CD4-positive, alpha-beta T cell treated with Interleukin-6 at 100 ng/mL for 8 hours (primary cell): Measurements from ENCODE around the gene DUSP16.
"Not testable (repeated sequence)": the region's sequence is repeated elsewhere in the genome, so short reads cannot be mapped to it uniquely, and the experiment has no call there.

Experiments used
- DNase-seq: peaks from one replicate; pipeline ENCODE4 v3.0.0-alpha.2; 2020; ENCODE audit warnings: mixed read lengths, low spot score

The DUSP16 gene

DNA sequence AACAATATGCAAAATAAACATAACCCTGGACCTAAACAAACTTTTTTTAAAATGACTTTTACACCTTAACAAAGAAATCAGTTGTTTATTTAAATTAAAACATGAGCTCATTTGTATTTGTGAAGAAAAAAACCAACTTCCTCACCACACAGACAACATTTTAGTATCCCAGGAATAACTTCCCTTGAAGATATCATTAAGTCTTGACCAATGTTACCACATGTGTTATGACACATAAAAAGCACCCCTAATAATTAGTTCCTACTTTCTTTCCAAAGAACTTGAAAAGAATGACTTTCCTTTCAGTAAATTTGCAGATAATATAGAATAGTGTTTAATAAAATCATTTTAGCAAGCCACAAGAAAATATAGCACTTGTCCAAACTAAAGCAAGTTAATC lies 42.4 kb downstream of the DUSP16 start:
- DNase-seq: no peak

DNA sequence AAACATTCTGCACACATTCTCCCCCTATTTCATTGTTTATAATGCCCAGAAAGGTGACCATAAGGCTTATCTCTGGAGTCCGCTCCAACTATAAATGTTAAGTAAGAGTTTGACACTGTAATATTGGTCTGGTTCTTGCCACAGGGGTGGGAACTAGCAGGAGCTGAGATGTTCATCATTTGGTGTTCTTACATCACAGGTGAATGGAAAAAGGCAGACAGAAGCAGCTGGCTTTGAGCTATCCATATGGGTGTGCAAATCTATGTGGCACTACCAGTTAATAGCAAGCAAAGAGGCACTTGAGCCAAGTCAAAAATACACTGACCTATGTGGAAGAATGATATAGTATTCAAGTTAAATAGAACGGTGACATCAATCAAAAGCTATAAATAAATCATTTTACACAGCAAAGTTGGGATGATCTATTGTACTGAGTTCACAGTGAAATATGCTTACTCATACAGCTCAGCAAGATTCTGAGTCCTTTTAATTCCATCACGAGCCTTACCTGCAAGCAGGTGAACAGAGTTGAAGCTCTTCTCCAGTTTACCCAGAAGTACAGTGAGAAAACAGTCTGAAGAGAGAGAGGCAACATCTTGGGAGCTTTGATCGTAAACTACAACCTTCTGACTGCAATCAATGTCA lies 43.2 kb downstream of the DUSP16 start:
- DNase-seq: no peak

DNA sequence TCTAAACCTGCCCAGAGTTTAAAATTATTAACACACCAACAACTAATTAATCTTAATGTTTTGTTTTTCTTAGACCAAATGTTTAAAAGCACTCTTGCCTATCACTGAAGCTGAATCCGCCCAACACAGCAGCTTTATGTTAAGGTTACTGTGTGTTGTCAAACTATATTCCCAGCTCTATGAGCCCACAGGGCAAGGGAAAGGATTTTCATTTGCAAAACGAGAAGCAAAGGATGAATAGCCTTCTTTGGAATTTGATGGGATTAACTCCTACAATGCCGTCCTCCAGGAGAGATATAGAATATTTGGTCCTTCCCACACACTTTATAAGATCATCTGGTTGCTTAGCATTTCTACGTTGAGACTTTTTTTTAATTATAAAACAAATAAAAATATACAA lies 43.7 kb downstream of the DUSP16 start:
- no peak for DNase-seq

DNA sequence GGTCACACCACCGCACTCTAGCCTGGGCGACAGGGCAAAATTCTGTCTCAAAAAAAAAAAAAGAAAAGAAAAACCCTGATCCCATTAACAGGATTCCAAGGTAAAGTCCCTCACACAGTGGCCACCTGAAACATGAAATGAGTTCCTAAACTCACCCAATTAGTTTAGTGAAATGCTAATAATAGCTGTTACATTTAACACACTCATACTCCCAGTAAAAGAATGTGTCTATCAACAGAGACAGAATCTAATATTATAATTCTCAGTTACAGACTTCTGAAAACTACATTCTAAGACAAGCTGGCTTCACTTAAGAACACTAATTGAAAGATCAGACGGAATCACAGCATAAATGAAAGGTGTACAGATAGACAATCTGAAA lies 44.2 kb downstream of the DUSP16 start:
- DNase-seq: no peak

DNA sequence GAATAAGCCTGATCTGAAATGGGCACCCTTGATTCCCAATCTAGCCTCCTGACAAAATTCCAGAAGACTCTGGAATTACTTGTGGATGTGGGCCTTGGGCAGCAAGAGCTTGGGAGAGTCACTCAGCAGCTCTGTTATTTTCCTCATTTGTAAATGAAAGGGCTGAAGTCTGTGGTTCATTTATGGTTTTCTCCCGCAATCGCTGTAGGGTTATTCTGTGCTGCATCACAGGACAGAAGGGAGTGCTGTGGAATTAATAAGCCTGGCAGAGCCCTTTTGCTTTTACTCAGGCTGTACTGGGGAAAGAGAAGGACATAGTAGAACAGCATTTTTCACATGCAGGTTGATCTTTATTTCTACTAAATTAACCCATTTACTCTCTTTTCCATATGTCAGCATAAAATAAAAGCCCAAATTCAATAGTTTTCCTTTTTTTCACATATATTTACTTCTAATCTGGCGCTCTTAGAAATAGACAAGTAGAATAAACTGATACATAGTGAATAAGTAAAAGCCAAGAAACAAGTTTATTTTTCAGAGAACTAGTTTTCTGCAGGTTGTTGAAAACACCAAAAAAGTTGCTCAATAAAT lies 49.2 kb downstream of the DUSP16 start:
- no peak for DNase-seq

DNA sequence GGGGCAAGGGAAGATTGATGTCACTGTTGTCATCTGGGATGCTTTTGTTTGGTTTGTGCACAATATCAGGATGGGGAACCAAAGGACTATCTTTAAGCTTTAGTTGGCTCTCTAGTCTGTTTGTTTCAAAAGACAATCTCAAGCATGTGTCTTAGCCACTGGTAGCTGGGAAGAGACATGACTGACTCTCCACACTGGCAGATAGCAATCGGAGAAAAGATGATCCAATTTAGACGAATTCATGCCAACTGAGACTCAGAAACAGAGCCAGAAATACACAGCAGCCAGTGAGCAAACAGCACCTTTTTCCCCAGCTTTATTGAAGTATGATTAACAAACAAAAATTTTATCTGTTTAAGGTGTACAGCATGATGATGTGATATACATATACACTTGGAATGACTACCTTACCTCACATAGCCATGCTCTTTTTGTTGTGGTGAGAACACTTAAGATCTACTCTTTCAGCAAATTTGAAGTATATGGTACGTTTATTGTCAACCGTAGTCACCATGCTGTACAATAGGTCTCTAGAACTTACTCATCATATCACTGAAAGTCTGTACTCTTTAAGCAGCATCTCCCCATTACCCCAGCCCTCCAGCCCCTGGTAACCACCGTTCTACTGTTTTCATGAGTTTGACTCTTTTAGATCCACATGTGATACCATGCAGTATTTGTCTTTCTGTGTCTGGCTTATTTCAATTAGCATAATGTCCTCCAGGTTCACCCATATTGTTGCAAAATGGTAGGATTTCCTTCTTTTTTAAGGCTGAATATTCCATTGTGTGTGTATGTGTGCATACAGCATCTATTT lies 50.6 kb downstream of the DUSP16 start:
- DNase-seq: no peak

DNA sequence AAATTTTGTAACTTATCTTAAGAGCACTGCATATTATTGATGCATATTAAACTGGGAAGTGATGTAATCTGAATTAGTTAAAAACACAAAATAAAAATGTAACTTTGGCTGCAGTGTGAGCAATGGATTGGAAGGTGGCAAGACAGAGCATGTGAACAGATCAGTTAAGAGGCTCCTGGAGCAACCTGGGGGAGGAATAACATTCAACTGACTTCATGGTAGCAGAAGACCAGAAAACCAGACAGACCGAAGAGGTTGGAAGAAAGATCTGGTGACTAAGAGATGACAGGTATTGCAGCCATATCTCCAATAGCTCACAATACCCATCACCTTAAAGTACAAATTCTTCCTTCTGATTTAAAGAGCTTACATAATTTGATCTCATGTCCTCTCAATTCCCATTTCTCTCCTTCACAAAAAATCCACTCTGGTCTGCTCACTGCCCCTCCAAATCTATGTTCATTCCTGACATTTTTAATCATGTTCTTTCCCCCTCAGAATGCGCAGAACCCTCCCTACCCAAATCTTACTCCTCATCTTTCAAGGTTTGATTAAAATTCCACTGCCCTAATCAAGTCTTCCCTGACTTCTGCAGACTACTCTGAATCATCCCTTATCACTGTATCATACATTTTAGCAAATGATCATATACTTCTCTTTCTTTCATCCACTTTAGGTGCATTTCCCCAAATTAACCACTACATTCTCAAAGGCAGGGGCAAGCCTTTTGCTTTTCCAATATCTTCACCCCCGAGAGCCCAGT lies 51.5 kb downstream of the DUSP16 start:
- DNase-seq: no peak

DNA sequence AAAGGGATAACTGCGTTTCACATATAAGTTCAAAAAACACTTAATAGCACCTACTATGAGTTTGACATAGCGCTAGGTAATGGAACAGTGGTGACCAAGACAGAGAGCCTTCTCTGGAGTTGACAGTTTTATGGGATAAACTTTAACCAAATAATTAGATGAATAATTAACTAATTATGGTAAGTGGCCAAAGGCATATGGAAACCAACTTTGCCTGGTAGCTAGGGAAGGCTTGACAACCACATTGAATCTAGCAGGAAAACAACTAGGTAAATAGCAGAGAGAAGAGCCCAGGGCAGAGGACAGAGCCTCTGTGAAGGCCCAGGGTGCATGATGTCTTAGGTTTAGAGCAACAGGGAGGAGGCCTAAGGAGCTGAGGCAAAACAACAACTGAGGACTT lies 52.1 kb downstream of the DUSP16 start:
- no peak for DNase-seq

DNA sequence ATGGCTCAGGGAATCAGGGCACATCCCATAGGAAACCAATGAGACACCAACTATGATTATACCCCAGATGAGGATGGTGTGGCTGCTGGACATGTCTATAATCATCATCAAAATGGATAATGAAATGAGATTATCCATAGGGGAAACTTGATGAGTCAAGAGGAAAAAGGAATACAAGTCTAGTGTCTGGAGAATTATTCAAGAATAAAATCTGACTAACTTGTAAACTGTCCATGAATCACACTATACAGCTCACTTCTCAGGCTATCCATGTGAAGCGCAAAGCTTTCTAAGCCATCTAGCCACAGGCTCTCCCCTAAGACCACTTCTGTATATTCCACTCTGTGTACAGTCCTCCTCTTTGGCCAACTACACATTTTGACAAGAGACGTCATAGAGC lies 52.5 kb downstream of the DUSP16 start:
- DNase-seq: no peak

DNA sequence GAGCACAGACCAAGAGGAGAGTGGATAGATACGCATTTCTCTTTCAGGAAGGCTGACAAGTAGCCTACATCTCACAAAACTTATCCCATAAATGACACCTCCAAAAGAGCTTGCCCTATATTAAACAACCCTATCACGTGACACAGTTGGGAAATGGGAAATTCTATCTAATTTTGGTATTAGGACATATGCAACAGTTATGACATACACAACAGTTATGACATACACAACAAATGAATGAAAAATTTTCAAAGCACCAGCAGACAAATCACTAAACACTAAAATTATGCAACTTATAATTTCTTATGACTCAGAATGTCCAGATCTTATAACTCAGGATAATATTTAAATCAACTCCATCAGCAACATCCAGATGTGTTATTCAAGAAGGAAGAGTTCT lies 54.1 kb downstream of the DUSP16 start:
- DNase-seq: no peak

DNA sequence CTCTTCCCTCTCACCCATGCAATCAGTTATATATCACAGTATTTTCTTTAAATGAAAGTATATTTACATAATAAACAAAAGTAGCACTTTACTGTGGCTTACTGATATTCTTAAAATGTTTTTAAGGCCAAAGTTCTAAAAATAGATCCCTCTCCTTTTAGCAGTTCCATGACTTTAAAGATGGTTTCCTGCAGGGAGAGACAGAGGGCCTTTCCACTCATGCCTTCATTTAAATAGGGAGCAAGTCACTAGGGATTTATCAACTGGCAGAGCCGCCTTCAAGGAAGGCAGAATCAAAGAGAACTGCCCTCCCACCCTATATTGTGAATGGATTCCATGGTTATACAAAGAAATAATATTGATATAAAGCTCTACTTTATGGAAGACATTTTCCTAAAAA lies 55.5 kb downstream of the DUSP16 start:
- DNase-seq: no peak

DNA sequence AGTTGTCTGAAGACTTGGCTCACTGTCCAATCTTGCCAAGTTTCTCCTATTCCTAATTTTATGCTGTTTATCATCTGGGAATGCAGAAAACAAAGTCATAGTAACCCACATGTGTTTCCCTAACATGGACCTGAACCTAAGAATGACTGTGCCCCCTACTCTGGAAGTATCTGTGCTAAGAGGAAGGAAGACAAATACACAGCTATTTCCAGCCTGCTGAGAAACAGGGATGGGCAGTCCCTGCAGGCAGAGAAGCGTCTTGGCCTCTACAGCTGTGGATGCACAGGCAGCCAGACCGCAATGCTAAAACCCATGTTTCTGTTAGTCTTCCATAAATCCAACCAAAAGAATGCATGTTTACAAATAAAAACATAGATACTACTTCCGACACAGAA lies 56.2 kb downstream of the DUSP16 start:
- no peak for DNase-seq

DNA sequence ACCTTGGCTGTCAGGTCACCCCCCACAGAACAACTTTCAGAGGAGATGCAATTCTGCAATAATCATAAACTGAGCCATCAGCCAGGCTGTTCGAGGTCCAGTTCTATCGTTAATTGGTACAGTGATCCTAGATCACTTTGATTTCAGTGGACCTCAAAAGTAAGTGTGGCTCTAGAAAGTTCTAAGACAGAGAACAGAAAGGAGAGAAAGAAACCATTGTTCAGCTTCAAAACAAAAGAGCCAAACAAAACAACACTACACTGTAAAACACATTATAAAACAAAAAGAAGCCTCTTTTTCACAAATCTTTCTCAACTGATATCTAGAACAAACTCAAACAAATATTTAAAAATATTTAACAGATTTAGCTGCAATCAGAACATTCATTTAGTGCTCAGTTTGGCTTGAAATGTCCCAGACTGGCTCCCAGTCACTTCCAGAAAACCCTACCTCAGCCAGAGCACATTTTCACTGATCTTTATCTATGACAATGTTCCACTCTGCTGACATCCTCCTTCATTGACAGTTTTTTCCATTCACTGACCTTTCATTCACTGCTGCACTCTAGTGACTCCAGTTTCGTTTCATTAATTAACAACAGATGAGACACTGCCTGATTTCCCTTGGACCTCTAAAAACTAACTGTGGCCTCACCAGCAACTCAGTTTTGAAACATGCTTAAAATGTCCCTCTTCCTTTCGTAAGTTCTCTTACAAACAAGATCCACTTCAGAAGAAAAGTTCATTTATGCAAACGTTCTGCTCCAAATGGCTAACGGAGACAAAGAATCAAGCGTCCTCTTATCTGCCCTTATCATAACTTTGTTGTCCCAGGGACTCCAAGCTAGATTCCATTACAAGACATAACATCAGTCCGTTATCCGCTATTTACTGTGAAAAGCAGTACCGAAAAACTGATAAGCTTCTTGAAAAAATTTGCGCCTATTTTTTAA lies 56.8 kb downstream of the DUSP16 start:
- DNase-seq: peak; percentile 20

DNA sequence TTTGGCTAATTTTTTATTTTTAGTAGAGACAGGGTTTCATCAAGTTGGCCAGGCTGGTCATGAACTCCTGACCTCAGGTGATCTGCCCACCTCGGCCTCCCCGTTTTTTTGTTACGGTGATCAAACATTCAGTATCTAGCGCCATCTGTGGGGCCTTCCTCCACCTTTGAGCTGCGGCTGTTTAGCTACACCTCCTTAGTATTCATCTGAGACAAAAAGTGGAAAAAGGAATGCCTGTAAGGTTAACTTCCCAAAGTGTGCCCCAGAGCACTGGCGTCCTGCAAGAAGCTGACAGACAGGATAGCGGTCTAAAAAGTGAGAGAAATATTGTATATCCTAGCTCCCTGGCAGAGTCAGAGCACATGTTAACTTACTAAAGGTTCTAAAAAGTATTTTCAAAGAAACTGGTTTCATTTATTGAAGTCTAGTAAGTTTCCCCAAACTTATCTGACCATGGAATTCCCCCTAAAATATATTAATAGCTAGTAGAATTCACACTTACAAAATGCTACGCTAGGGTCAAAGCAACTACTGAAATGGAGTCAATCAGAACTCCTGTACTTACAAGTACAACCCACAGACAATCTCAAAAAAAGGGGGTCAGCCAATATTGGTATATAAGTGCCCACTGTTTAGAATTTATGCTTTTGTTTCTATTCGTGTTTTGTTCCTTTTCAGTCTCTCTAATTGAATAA lies 59.1 kb downstream of the DUSP16 start:
- DNase-seq: peak; percentile 23

DNA sequence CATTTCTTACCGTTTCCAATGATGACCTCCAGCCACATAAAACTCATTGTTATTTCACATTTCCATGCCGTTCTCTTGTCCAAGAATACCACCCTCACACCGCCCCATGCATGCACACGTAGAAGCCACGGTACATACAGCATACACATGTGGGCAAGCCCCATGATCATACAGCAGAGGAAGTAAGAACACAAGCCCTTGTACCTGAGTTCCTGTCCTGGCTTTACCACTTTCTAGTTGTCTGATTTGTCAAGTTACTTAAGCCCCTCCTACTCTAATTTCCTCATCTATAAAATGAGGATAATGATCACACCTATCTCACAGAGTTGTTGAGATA lies 59.9 kb downstream of the DUSP16 start:
- DNase-seq: peak; percentile 7

DNA sequence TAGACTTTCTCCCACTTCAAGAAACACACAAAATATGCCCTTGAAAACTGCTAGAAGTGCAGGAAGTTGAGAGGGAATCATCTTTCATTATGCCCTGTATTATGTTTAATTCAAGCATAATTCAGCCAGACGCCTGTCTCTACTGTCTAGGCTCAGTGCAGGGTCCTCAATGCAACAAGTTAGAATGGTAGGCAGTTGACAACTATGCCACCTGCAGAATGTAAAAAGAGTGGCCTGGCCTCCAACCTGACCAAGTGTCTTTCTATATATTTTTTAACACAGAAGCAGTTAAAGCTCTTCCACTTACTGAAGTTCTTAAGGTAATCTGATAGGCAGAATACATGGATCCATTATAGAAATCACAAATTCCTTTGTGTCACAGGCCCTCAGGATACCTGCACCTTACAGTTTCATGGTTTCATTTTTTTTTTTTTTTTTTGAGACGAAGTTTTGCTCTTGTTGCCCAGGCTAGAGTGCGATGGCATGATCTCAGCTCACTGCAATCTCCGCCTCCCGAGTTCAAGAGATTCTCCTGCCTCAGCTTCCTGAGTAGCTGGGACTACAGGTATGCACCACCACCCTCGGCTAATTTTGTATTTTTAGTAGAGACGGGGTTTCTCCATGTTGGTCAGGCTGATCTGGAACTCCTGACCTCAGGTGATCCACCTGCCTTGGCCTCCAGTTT lies 60.4 kb downstream of the DUSP16 start:
- DNase-seq: not testable (repeated sequence)

DNA sequence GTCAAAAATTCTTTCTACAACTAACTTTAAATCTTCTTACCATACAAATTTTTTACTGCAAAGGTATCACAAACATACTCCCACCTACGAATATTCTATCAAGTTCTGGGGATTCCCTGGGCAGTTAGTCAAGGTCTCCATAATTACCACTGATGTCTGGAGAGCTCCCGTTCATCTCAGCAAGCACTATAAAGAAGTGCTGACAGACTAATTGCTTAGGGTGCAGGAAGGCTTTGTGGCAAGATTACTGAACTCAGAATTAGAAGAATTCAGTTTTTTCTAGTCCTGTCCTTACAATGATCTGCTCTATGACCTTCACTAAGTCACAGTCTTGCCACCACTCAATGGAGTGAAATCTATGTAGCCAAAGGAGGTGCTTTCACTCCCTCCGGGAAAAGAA lies 61.5 kb downstream of the DUSP16 start:
- DNase-seq: no peak

DNA sequence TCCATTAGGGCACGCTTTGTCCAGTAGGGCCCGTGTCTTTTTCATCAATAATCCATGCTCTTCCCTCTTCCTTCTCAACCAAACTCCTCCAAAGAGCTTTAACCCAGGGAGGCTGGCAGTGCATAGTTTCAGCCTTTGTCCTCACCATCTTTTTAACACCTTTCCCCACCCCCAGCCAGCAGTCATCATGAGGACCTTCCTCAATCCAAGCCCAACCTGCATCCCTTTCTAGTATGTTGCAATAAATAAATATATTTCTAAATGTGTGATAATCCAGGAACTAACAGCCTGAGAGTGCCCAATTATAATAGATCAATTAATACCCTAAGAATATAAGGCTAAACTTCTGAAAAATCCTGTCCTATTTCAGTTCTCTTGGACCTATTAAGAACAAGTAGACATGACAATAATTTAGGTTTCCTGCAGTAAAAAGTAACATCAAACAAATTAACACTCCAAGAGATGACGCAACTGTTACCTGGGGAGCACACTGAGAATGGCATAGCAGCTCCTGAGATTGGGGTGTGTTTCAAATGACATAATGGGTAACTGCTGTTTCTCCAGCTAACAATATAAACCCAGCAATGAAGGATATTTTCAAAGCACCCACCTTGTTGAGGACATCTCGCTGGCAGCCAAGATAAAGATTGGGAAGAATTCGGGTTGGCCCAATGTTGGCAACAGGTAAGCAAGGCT lies 62.6 kb downstream of the DUSP16 start:
- no peak for DNase-seq

DNA sequence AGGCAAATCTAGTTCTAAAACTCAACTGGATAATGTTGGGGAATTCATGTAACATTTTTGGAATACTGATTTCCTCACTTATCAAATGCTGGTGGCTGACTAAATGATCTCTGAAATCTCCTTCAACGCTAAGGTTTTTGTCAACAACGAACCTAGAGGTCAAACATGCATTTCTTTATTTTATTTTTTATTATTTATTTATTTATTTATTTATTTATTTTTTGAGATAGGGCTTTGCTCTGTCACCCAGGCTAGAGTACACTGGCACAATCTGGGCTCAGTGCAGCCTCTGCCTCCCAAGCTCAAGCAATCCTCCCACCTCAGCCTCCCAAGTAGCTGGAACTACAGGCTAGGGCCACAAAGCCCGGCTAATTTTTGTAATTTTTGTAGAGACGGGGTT lies 64.5 kb downstream of the DUSP16 start:
- DNase-seq: no peak

DNA sequence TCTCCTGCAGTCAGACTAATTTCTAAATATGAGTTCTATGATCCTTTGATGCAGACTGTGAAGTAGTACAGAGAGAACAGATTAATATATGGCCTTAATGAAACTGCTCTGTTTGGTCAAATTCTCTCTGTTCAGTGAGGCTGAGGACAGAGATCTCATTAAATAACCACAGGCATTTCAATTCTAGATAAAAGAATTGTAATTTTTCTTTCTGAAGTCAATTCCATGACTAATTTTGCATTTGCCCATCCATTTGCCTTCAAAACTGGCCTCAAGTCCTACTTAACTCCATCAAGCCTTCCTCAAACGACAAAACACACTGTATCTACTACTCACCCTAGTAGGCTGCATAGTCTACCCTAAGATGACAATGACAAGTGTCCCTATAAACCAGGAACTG lies 67.1 kb downstream of the DUSP16 start:
- DNase-seq: no peak
